ENCODE measurements around the gene CCDC9B.

CCDC9B gene

GRCh38 chr15:40365624-40366456 lies 25.1 kb upstream of the CCDC9B start:
- in situ Hi-C loops (cut with MboI; ENCODE audit: low sequenced_read_pairs) = no loop called here

- in situ Hi-C loops (cut with MboI; ENCODE audit: low sequenced_read_pairs) = no loop called here
Observed at GRCh38 chr15:40365016-40365415, 24.3 kb upstream of the CCDC9B start.

GRCh38 chr15:40364251-40364650 lies 23.5 kb upstream of the CCDC9B start:
- in situ Hi-C loops (cut with MboI; ENCODE audit: low sequenced_read_pairs) = no loop called here

- in situ Hi-C loops (cut with MboI; ENCODE audit: low sequenced_read_pairs) = no loop called here
Observed at GRCh38 chr15:40363611-40364010, 22.9 kb upstream of the CCDC9B start.

GRCh38 chr15:40361640-40362039 lies 20.9 kb upstream of the CCDC9B start:
- in situ Hi-C loops (cut with MboI; ENCODE audit: low sequenced_read_pairs) = no loop called here

GRCh38 chr15:40360015-40360414 lies 19.3 kb upstream of the CCDC9B start:
- in situ Hi-C loops (cut with MboI; ENCODE audit: low sequenced_read_pairs) = no loop called here

GRCh38 chr15:40358471-40359353 lies 18.0 kb upstream of the CCDC9B start:
- in situ Hi-C loops (cut with MboI; ENCODE audit: low sequenced_read_pairs) = no loop called here

- in situ Hi-C loops (cut with MboI; ENCODE audit: low sequenced_read_pairs) = no loop called here
Observed at GRCh38 chr15:40357723-40358470, 17.2 kb upstream of the CCDC9B start, which contains the start of gene DISP2. TSS of gene DISP2 (plus strand) at chr15:40358219. CDS start at chr15:40358322, 103 bp downstream.

- in situ Hi-C loops (cut with MboI; ENCODE audit: low sequenced_read_pairs) = no loop called here
Observed at GRCh38 chr15:40357246-40357645, 16.5 kb upstream of the CCDC9B start.

GRCh38 chr15:40355976-40356585 lies 15.3 kb upstream of the CCDC9B start:
- in situ Hi-C loops (cut with MboI; ENCODE audit: low sequenced_read_pairs) = no loop called here

- in situ Hi-C loops (cut with MboI; ENCODE audit: low sequenced_read_pairs) = no loop called here
Observed at GRCh38 chr15:40354408-40355171, 13.9 kb upstream of the CCDC9B start.

- in situ Hi-C loops (cut with MboI; ENCODE audit: low sequenced_read_pairs) = no loop called here
Observed at GRCh38 chr15:40353697-40354096, 13.0 kb upstream of the CCDC9B start.

- in situ Hi-C loops (cut with MboI; ENCODE audit: low sequenced_read_pairs) = no loop called here
Observed at GRCh38 chr15:40352281-40352901, 11.7 kb upstream of the CCDC9B start.

GRCh38 chr15:40349163-40349562 lies 8.4 kb upstream of the CCDC9B start:
- in situ Hi-C loops (cut with MboI; ENCODE audit: low sequenced_read_pairs) = no loop called here

- in situ Hi-C loops (cut with MboI; ENCODE audit: low sequenced_read_pairs) = no loop called here
Observed at GRCh38 chr15:40348474-40348870, 7.7 kb upstream of the CCDC9B start.

- in situ Hi-C loops (cut with MboI; ENCODE audit: low sequenced_read_pairs) = no loop called here
Observed at GRCh38 chr15:40347559-40348473, 7.1 kb upstream of the CCDC9B start.

- in situ Hi-C loops (cut with MboI; ENCODE audit: low sequenced_read_pairs) = no loop called here
Observed at GRCh38 chr15:40346579-40347558, 6.1 kb upstream of the CCDC9B start.
